Ishikawa (cell line): Measurements from ENCODE around the gene KCNC3.

ENCODE experiments used
- CEBPB ChIP-seq: IDR thresholded peaks from 2 replicates; pipeline ENCODE4 v1.6.1; 2012
- CREB1 ChIP-seq: IDR thresholded peaks from 2 replicates; pipeline ENCODE4 v1.6.1; 2012; ENCODE audit warnings: low read depth
- EGR1 ChIP-seq: IDR thresholded peaks from 2 replicates; pipeline ENCODE4 v1.6.1; 2012
- EP300 ChIP-seq: IDR thresholded peaks from 2 replicates; pipeline ENCODE4 v1.6.1; 2012; ENCODE audit warnings: borderline replicate concordance
- FOXM1 ChIP-seq: IDR thresholded peaks from 2 replicates; pipeline ENCODE4 v1.6.1; 2012; ENCODE audit warnings: low read depth, borderline replicate concordance
- MAX ChIP-seq: IDR thresholded peaks from 2 replicates; pipeline ENCODE4 v1.6.1; 2012
- NFIC ChIP-seq: IDR thresholded peaks from 2 replicates; pipeline ENCODE4 v1.6.1; 2012
- RAD21 ChIP-seq: IDR thresholded peaks from 2 replicates; pipeline ENCODE4 v1.6.1; 2012; ENCODE audit warnings: low read depth
- REST ChIP-seq: IDR thresholded peaks from 2 replicates; pipeline ENCODE4 v1.6.1; 2012; ENCODE audit warnings: low read depth, mild to moderate bottlenecking
- TAF1 ChIP-seq: IDR thresholded peaks from 2 replicates; pipeline ENCODE4 v1.6.1; 2012; ENCODE audit warnings: low read depth, mild to moderate bottlenecking
- TCF12 ChIP-seq: IDR thresholded peaks from 2 replicates; pipeline ENCODE4 v1.6.1; 2012; ENCODE audit warnings: low read depth
- TEAD4 ChIP-seq: IDR thresholded peaks from 2 replicates; pipeline ENCODE4 v1.6.1; 2012
- USF1 ChIP-seq: IDR thresholded peaks from 2 replicates; pipeline ENCODE4 v1.6.1; 2012
- YY1 ChIP-seq: IDR thresholded peaks from 2 replicates; pipeline ENCODE4 v1.6.1; 2012; ENCODE audit warnings: low read depth
- ZBTB7A ChIP-seq: IDR thresholded peaks from 2 replicates; pipeline ENCODE4 v1.6.1; 2012; ENCODE audit warnings: low read depth

The KCNC3 gene

GRCh38 chr19:50290775-50291174 lies 38.4 kb downstream of the KCNC3 start:
- TF ChIP-seq NFIC = no peak

- TF ChIP-seq FOXM1 = no peak
- no peak for TF ChIP-seq USF1
- no peak for TF ChIP-seq TCF12
- no peak for TF ChIP-seq TAF1
- no peak for TF ChIP-seq CREB1
- TF ChIP-seq EP300 = no peak
- TF ChIP-seq CEBPB = no peak
- TF ChIP-seq YY1 = no peak
- no peak for TF ChIP-seq REST
- TF ChIP-seq TEAD4 = no peak
- no peak for TF ChIP-seq EGR1
- TF ChIP-seq ZBTB7A = no peak
- no peak for TF ChIP-seq NFIC
- no peak for TF ChIP-seq MAX
- TF ChIP-seq RAD21 = no peak
Observed at GRCh38 chr19:50290011-50290410, 39.2 kb downstream of the KCNC3 start.

GRCh38 chr19:50288954-50289353 lies 40.2 kb downstream of the KCNC3 start:
- TF ChIP-seq CREB1 = no peak
- no peak for TF ChIP-seq MAX
- no peak for TF ChIP-seq NFIC
- TF ChIP-seq REST = no peak
- TF ChIP-seq TCF12 = no peak
- no peak for TF ChIP-seq FOXM1
- TF ChIP-seq YY1 = no peak
- TF ChIP-seq USF1 = no peak
- no peak for TF ChIP-seq EGR1
- TF ChIP-seq TAF1 = no peak
- no peak for TF ChIP-seq CEBPB
- no peak for TF ChIP-seq TEAD4
- no peak for TF ChIP-seq EP300
- TF ChIP-seq ZBTB7A = no peak
- no peak for TF ChIP-seq RAD21

GRCh38 chr19:50287331-50287730 lies 41.8 kb downstream of the KCNC3 start:
- TF ChIP-seq CEBPB (no peak), NFIC (no peak), EGR1 (no peak), CREB1 (no peak), FOXM1 (no peak), TEAD4 (no peak), RAD21 (no peak), TCF12 (no peak), TAF1 (no peak), ZBTB7A (no peak), YY1 (no peak), REST (no peak), MAX (no peak), USF1 (no peak), EP300 (no peak)
